ENCODE data around the gene ECHDC1. TPM values are rescaled to one million over a fixed set of nuclear protein-coding genes. Genes with fewer than 3 reads are reported as not detected.

Gene ECHDC1
- polyA plus RNA-seq, 1 donor from 2014 or later: 77.5 TPM

- Mint-ChIP-seq H3K27ac (no peak overlapping the region), H3K4me3 (no peak overlapping the region), H3K27me3 (no peaks in the 10 kb centered on the region), H3K9me3 (no peaks in the 10 kb centered on the region), H3K36me3 (no peaks in the 10 kb centered on the region), H3K4me1 (no peaks in the 10 kb centered on the region)
Measured at GRCh38 chr6:127247114-127248096, 96.0 kb downstream of the ECHDC1 start.

DNA sequence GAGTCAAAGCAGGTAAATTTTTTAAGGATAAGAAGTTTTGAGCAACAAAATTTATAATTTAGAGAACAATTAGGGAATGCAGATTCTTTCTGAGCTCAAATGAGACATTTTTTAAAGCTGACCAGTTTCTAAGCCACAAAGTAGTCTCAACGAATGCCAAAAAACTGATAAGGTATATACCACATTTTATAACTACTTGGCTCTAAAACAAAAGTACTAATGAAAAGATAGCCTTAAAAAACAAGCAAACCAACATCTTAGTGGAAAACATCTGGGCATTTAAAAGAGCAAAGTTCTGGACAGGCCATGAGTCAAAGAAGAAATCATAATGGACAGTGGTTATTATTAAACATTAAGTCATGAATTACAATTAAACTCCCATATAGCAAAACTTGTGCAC, 99.9 kb downstream of the ECHDC1 start:
- Mint-ChIP-seq H3K27me3 (no peaks in the 10 kb centered on the region), H3K27ac (no peak overlapping the region), H3K36me3 (no peaks in the 10 kb centered on the region), H3K4me1 (no peaks in the 10 kb centered on the region), H3K9me3 (peaks cover 0 to 2% (median 0%) of the 10 kb centered on the region in 3 donors), H3K4me3 (no peak overlapping the region)

Other genes with a start within 250 kb of the ECHDC1 start
- gene RSPO3, start 224.9 kb downstream of the ECHDC1 start, polyA plus RNA-seq: not detected
- gene RNF146, start 76.7 kb downstream of the ECHDC1 start, polyA plus RNA-seq: 16.4 TPM
- gene KIAA0408, start 115.8 kb upstream of the ECHDC1 start, polyA plus RNA-seq: 0.76 TPM
- gene C6orf58, start 233.6 kb upstream of the ECHDC1 start, polyA plus RNA-seq: not detected

Data from IgD-negative memory B cell (primary cell).